GM12878 (cell line): Measurements from ENCODE around the gene ABCG4. TPM values are rescaled to one million over a fixed set of nuclear protein-coding genes. Genes with fewer than 3 reads are reported as not detected.

Source experiments
- ATAC-seq: fragments of 200-7000 bp; cut with Tn5 transposase; 3 replicates; pipeline ENCODE4 v1.9.1; 2020; ENCODE audit warnings: mild to moderate bottlenecking, moderate library complexity
- BruUV-seq: library from RNA; stranded (reverse); fragments of 400-500 nt; replicated peaks from 2 replicates; lab custom pipeline; 2021; lab: Mats Ljungman, UMichigan
- CTCF ChIA-PET: fragments of 300-600 bp; sonication (Branson Sonifier 250); formaldehyde crosslinking; extraction: SDS; loops from one replicate; lab custom pipeline; 2021; ENCODE audit warnings: inconsistent platforms; lab: Yijun Ruan, JAX
- POLR2A ChIA-PET: fragments of 350-600 bp; formaldehyde crosslinking; extraction: SDS; loops from one replicate; lab custom pipeline; 2021; ENCODE audit warnings: inconsistent platforms; lab: Charles Lee
- RAD21 ChIA-PET: fragments of 300-600 bp; sonication (Branson Sonifier 250); formaldehyde crosslinking; loops from one replicate; lab custom pipeline; 2023; ENCODE audit warnings: antibody characterized with exemption; ENCODE audit not compliant: unreplicated experiment; lab: Charles Lee
- SMC1A ChIA-PET: fragments of 300-600 bp; sonication (Branson Sonifier 250); formaldehyde crosslinking; loops from one replicate; lab custom pipeline; 2023; ENCODE audit not compliant: unreplicated experiment, uncharacterized antibody; lab: Charles Lee
- DNase-seq: peaks from one replicate; pipeline ENCODE4 v3.0.0-alpha.2; 2011; ENCODE audit warnings: low read depth, low spot score
- FAIRE-seq: peaks from 3 replicates; lab custom pipeline; 2011; peaks lifted over from hg19 to GRCh38; lab: Jason Lieb, UNC
- H2AFZ ChIP-seq: 2 replicates; pipeline ENCODE4 v1.6.0; 2011; ENCODE audit warnings: low read depth, low read length, control low read depth; ENCODE audit not compliant: control insufficient read depth
- H3K27ac ChIP-seq: 2 replicates; pipeline ENCODE4 v1.5.1; 2011; ENCODE audit warnings: control low read depth; ENCODE audit not compliant: control insufficient read depth, insufficient read depth
- H3K27me3 ChIP-seq, 2 experiments: replicated peaks in 1 of 2; 2 replicates each; pipeline versions ENCODE4 v1.6.0 to v1.6.1; 2011; ENCODE audit warnings: low read length in 1 of 2; ENCODE audit not compliant: control insufficient read depth in 2 of 2, insufficient read depth in 2 of 2
- H3K36me3 ChIP-seq, 2 experiments: 2 replicates each; pipeline ENCODE4 v1.5.1; 2011; ENCODE audit warnings: low read length in 1 of 2; ENCODE audit not compliant: control insufficient read depth in 2 of 2, insufficient read depth in 2 of 2
- H3K4me1 ChIP-seq: 2 replicates; pipeline ENCODE4 v1.6.1; 2011; ENCODE audit warnings: mild to moderate bottlenecking, low read length, moderate library complexity, mixed read lengths; ENCODE audit not compliant: control insufficient read depth, insufficient read depth
- H3K4me2 ChIP-seq: 2 replicates; pipeline ENCODE4 v1.6.0; 2011; ENCODE audit warnings: control low read depth; ENCODE audit not compliant: control insufficient read depth, insufficient read depth
- H3K4me3 ChIP-seq: fragments of 200-600 bp; sonication (generic); 2 replicates; pipeline ENCODE4 v1.5.1; 2016
- H3K79me2 ChIP-seq: 2 replicates; pipeline ENCODE4 v1.6.0; 2011; ENCODE audit warnings: low read length; ENCODE audit not compliant: control insufficient read depth, insufficient read depth
- H3K9ac ChIP-seq: 2 replicates; pipeline ENCODE4 v1.8.0; 2011; ENCODE audit warnings: low read length, control low read depth, mixed read lengths; ENCODE audit not compliant: control insufficient read depth, insufficient read depth
- H3K9me3 ChIP-seq: replicated peaks from 3 replicates; pipeline ENCODE4 v1.5.1; 2011; ENCODE audit warnings: mild to moderate bottlenecking, low read length; ENCODE audit not compliant: control insufficient read depth, insufficient read depth
- H4K20me1 ChIP-seq: 2 replicates; pipeline ENCODE4 v1.6.0; 2011; ENCODE audit not compliant: control insufficient read depth, insufficient read depth
- BRCA1 ChIP-seq: IDR thresholded peaks from 2 replicates; pipeline ENCODE4 v1.6.1; 2011; ENCODE audit warnings: low read depth, low read length, improper control_type of control experiment
- CHD1 ChIP-seq: IDR thresholded peaks from 2 replicates; pipeline ENCODE4 v1.6.1; 2012; ENCODE audit warnings: low read depth, low read length, improper control_type of control experiment
- CHD2 ChIP-seq: IDR thresholded peaks from 2 replicates; pipeline ENCODE4 v1.6.1; 2011; ENCODE audit warnings: low read depth, low read length, improper control_type of control experiment, borderline replicate concordance
- EP300 ChIP-seq, 2 experiments: fragments of 150-350 bp in 1 of 2; IDR thresholded peaks; 2 replicates each; pipeline ENCODE4 v1.6.1; 2011 to 2012; ENCODE audit warnings: low read depth in 2 of 2, low read length in 2 of 2, borderline replicate concordance in 1 of 2, improper control_type of control experiment in 1 of 2, inconsistent platforms in 1 of 2; ENCODE audit not compliant: control insufficient read depth in 1 of 2
- HDAC2 ChIP-seq: fragments of 200-600 bp; sonication (generic); IDR thresholded peaks from 2 replicates; pipeline ENCODE4 v1.6.1; 2017
- IKZF2 ChIP-seq, 2 experiments: fragments of 450-650 bp; IDR thresholded peaks; 2 replicates each; pipeline ENCODE4 v1.6.1; 2017; ENCODE audit warnings: mild to moderate bottlenecking in 2 of 2, moderate library complexity in 2 of 2
- MEF2B ChIP-seq: fragments of 450-650 bp; IDR thresholded peaks from 2 replicates; pipeline ENCODE4 v1.6.1; 2018; ENCODE audit warnings: mild to moderate bottlenecking, moderate library complexity; ENCODE audit not compliant: partially characterized antibody, poor library complexity, severe bottlenecking
- RAD21 ChIP-seq: IDR thresholded peaks from 2 replicates; pipeline ENCODE4 v1.6.1; 2011; ENCODE audit warnings: mild to moderate bottlenecking, low read depth, low read length, moderate library complexity; ENCODE audit not compliant: insufficient read depth
- RBBP5 ChIP-seq: fragments of 200-600 bp; sonication (generic); conservative IDR thresholded peaks from 2 replicates; pipeline ENCODE4 v1.6.1; 2016
- RCOR1 ChIP-seq: conservative IDR thresholded peaks from 2 replicates; pipeline ENCODE4 v1.6.1; 2012; ENCODE audit warnings: low read depth, low read length, improper control_type of control experiment
- SIN3A ChIP-seq: IDR thresholded peaks from 2 replicates; pipeline ENCODE4 v1.6.1; 2012; ENCODE audit warnings: low read depth, low read length, improper control_type of control experiment
- ZNF207 ChIP-seq: fragments of 450-650 bp; IDR thresholded peaks from 2 replicates; pipeline ENCODE4 v1.6.1; 2014; ENCODE audit warnings: antibody characterized with exemption, mild to moderate bottlenecking, borderline replicate concordance
- ZNF217 ChIP-seq: fragments of 450-650 bp; IDR thresholded peaks from 2 replicates; pipeline ENCODE4 v1.6.1; 2017; ENCODE audit warnings: antibody characterized with exemption, mild to moderate bottlenecking
- WGBS: methylation state at CpG from one replicate; pipeline ENCODE4 v1.1.6; 2016; ENCODE audit warnings: low lambda C conversion rate; ENCODE audit not compliant: insufficient replicate concordance, insufficient coverage; ENCODE audit errors: missing lambda C conversion rate; 5-methylcytosine and 5-hydroxymethylcytosine counted together
- in situ Hi-C: fragments of 300-500 bp; cut with MboI; formaldehyde crosslinking; loops from 9 replicates; pipeline ENCODE4 v1.14.3; 2018; ENCODE audit warnings: mixed read lengths
- intact Hi-C: fragments of 100-400 bp; cut with micrococcal nuclease; formaldehyde crosslinking; loops from one replicate; pipeline ENCODE4 v1.14.2; 2022; ENCODE audit not compliant: unreplicated experiment
- polyA plus RNA-seq, 11 experiments: library from polyadenylated mRNA; depleted of rRNA in 4 of 11; unstranded in 6 of 11; stranded (reverse) in 5 of 11; fragments of >200 nt; fragmentation: Nextera tagmentation in 4 of 11; fragmentation: Illumina TruSeq in 1 of 11; extraction: Ambion mirVana in 4 of 11; extraction: Trizol in 1 of 11; gene quantifications; 1 replicate in 1 of 11; 2 replicates in 10 of 11; pipeline versions ENCODE4 v1.2.1 to v1.2.3, GENCODE V29; 2011 to 2016; ENCODE audit warnings: inconsistent platforms in 2 of 11, missing spikeins in 2 of 11, low read depth in 1 of 11
- total RNA-seq, 4 experiments: library from RNA; depleted of rRNA in 3 of 4; stranded (reverse); fragments of >200 nt in 3 of 4; fragmentation: Illumina TruSeq in 1 of 4; extraction: Trizol in 1 of 4; gene quantifications; 2 replicates each; pipeline versions ENCODE4 v1.2.1 to v1.2.3, GENCODE V29; 2013 to 2021
- TF ChIP-seq, protein P1 (sequence below): fragments of 450-650 bp; IDR thresholded peaks from 2 replicates; pipeline ENCODE4 v1.6.1; 2018; ENCODE audit warnings: borderline replicate concordance, mild to moderate bottlenecking; ENCODE audit not compliant: partially characterized antibody
- TF ChIP-seq, protein P2 (sequence below): fragments of 150-350 bp; IDR thresholded peaks from 2 replicates; pipeline ENCODE4 v1.6.1; 2014; ENCODE audit warnings: mild to moderate bottlenecking, low read depth, low read length
- TF ChIP-seq, protein P3 (sequence below): IDR thresholded peaks from 2 replicates; pipeline ENCODE4 v1.6.1; 2011; ENCODE audit warnings: mild to moderate bottlenecking, low read depth, low read length, moderate library complexity; ENCODE audit not compliant: insufficient replicate concordance

Gene ABCG4
- total and polyA plus RNA-seq, 10 of the 15 experiments (the other 5 are each of a cell fraction or from before 2014, with no cell fraction given): not detected

DNA sequence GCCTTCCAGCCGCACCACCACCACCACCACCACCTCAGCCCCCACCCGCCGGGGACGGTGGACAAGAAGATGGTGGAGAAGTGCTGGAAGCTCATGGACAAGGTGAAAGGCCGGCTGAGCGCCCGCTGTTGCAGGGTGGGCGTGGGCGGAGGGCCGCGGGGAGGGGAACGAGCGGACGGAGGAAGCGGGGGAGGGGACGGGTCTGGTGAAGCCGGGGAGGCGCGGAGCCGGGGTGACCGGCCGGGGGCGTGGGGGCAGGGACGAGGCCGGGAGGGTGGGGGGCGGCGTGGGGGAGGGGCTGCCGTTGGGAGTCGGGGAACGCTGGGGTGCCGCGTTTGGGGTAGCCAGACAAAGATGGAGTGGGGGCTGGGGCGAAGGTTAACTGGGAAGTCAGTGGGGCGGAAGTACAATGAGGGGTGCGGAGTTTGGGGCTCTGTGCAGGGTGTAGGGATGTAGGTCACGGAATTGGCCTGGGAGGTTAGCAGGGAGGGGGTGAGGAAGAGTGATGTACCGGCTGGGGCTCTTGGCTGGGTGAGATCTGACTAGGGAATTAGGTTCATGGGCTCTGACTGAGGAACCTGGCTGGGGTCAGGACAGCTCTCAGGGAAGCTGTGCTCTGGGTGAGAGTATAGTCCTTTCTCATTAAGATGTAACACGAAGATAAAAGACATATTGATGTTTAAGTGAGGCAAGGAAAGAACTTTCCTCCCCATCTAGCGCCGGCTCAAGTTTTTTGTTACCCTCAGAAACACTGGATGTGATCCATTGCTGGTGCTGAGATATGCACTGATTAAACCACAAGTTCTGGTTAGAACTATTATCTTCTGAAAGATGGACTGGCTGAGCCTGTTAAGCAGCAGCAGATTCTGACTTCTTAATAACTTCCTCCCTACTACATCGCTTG lies 57.9 kb downstream of the ABCG4 start:
- FAIRE-seq: no peak
- TF ChIP-seq SIN3A (0 out of 2 replicates have a peak, but pooled peaks have one; percentile 15), CHD1 (no peak), HDAC2 (no peak), ZNF207 (no peak), RAD21 (no peak), IKZF2 (IDR thresholded peaks at IDR 0.05) (0 out of 4 replicates have a peak, but pooled peaks of 1 of the 2 experiments have one; percentile 36), EP300 (IDR thresholded peaks at IDR 0.05; ENCODE audit: borderline replicate concordance in 1 of 2, control insufficient read depth in 1 of 2, low read depth in 2 of 2, low read length in 2 of 2) (no peak), CHD2 (peak; percentile 58), ZNF217 (0 out of 2 replicates have a peak, but pooled peaks have one; percentile 5), BRCA1 (no peak), RCOR1 (no peak), MEF2B (no peak), RBBP5 (no peak)
- TF ChIP-seq, protein P1, sequence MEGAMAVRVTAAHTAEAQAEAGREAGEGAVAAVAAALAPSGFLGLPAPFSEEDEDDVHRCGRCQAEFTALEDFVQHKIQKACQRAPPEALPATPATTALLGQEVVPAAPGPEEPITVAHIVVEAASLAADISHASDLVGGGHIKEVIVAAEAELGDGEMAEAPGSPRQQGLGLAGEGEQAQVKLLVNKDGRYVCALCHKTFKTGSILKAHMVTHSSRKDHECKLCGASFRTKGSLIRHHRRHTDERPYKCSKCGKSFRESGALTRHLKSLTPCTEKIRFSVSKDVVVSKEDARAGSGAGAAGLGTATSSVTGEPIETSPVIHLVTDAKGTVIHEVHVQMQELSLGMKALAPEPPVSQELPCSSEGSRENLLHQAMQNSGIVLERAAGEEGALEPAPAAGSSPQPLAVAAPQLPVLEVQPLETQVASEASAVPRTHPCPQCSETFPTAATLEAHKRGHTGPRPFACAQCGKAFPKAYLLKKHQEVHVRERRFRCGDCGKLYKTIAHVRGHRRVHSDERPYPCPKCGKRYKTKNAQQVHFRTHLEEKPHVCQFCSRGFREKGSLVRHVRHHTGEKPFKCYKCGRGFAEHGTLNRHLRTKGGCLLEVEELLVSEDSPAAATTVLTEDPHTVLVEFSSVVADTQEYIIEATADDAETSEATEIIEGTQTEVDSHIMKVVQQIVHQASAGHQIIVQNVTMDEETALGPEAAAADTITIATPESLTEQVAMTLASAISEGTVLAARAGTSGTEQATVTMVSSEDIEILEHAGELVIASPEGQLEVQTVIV: no peak
- TF ChIP-seq, protein P2, sequence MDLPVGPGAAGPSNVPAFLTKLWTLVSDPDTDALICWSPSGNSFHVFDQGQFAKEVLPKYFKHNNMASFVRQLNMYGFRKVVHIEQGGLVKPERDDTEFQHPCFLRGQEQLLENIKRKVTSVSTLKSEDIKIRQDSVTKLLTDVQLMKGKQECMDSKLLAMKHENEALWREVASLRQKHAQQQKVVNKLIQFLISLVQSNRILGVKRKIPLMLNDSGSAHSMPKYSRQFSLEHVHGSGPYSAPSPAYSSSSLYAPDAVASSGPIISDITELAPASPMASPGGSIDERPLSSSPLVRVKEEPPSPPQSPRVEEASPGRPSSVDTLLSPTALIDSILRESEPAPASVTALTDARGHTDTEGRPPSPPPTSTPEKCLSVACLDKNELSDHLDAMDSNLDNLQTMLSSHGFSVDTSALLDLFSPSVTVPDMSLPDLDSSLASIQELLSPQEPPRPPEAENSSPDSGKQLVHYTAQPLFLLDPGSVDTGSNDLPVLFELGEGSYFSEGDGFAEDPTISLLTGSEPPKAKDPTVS: no peak
- TF ChIP-seq, protein P3, sequence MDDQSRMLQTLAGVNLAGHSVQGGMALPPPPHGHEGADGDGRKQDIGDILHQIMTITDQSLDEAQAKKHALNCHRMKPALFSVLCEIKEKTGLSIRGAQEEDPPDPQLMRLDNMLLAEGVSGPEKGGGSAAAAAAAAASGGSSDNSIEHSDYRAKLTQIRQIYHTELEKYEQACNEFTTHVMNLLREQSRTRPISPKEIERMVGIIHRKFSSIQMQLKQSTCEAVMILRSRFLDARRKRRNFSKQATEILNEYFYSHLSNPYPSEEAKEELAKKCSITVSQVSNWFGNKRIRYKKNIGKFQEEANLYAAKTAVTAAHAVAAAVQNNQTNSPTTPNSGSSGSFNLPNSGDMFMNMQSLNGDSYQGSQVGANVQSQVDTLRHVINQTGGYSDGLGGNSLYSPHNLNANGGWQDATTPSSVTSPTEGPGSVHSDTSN: no peak

More for the DNA sequence above, 57.9 kb downstream of the ABCG4 start:
- intact Hi-C loops: loop anchor here (1.0 to 5.0 kb wide), 3 partner anchors 54 to 116 kb away; no protein-coding TSS in a partner anchor
- no peak for DNase-seq
- Histone ChIP-seq H3K4me3 (peak overlapping the region; percentile 93), H3K27ac (peak overlapping the region; percentile 88), H3K79me2 (peaks cover 52% of the 10 kb centered on the region), H3K27me3 (no peaks in the 10 kb centered on the region), H3K4me2 (peak overlapping the region; percentile 68), H3K9me3 (no peaks in the 10 kb centered on the region; the same call in 2 of the 3 replicates), H3K36me3 (no peaks in the 10 kb centered on the region), H2AFZ (peak overlapping the region; percentile 67), H4K20me1 (no peaks in the 10 kb centered on the region; the same call in 1 of the 2 replicates), H3K4me1 (peaks cover 9% of the 10 kb centered on the region), H3K9ac (peak overlapping the region; percentile 83)
- in situ Hi-C loops: no loop called here
- ChIA-PET CTCF (interaction anchor here (0.5 to 4.5 kb wide), 28 partner anchors 9 to 190 kb away, joined by 3 to 63 read pairs (median 5); partner anchors contain the start of genes DPAGT1, HMBS, MCAM and NLRX1), POLR2A (interaction anchor here (0.5 to 2.4 kb wide), 12 partner anchors 53 to 414 kb away, joined by 3 to 20 read pairs (median 6); partner anchors contain the start of genes HMBS and VPS11), RAD21 (interaction anchor here (0.9 to 3.6 kb wide), 13 partner anchors 10 to 139 kb away, joined by 3 to 44 read pairs (median 3); partner anchors contain the start of genes HMBS and VPS11), SMC1A (interaction anchor here (0.6 to 4.0 kb wide), 9 partner anchors 10 to 116 kb away, joined by 3 to 42 read pairs (median 3); no protein-coding TSS in a partner anchor)
- ATAC-seq: peak; percentile 53
- WGBS: 0% methylated on average over 16 of the region's 41 CpGs
- TSS peak; percentile 81 for BruUV-seq
